ENCODE measurements around the gene TNS4. TPM values are rescaled to one million over a fixed set of nuclear protein-coding genes. Genes with fewer than 3 reads are reported as not detected.

The TNS4 gene
- total and polyA plus RNA-seq, 2 donors (not counting 1 experiment from before 2014, with no cell fraction given), result not detected

GRCh38 chr17:40524243-40524965 lies 23.0 kb upstream of the TNS4 start:
- H2AFZ ChIP-seq (ENCODE audit: insufficient read depth, low read depth, low read length, poor library complexity, severe bottlenecking), result no peak overlapping the region
- no peak overlapping the region for H3K4me3 ChIP-seq (ENCODE audit: control extremely low read depth in 1 of 5, extremely low read depth in 1 of 5, insufficient read depth in 1 of 5, low read depth in 2 of 5, low read length in 4 of 5)
- ATAC-seq (ENCODE audit: low read depth) (no peak), DNase-seq (no peak)
- H3K27ac ChIP-seq (ENCODE audit: low read length in 2 of 2), result no peak overlapping the region
- POLR2A ChIA-PET, result no interaction called here
- H3K4me1 ChIP-seq (ENCODE audit: control insufficient read depth in 2 of 2, insufficient read depth in 2 of 2, low read length in 2 of 2), result peaks cover under 1 to 4% of the 10 kb centered on the region in 2 donors
- no peaks in the 10 kb centered on the region for H3K27me3 Mint-ChIP-seq
- TF ChIP-seq CTCF (IDR thresholded peaks at IDR 0.05), result no peak
- TF ChIP-seq EZH2 (IDR thresholded peaks at IDR 0.05; ENCODE audit: borderline replicate concordance, insufficient read depth, low read depth, low read length, poor library complexity, severe bottlenecking), result no peak
- H3K9me3 Mint-ChIP-seq (ENCODE audit: insufficient read depth), result peaks cover 8% of the 10 kb centered on the region
- H3K27ac Mint-ChIP-seq, result no peak overlapping the region
- CTCF ChIA-PET, result interaction anchor here (0.6 to 1.3 kb wide), 2 partner anchors 8 to 790 kb away, joined by 3 read pairs; no protein-coding TSS in a partner anchor
- WGBS (ENCODE audit: insufficient coverage), result 90% methylated on average over 1 of the region's 3 CpGs
- no peak overlapping the region for H3K9ac ChIP-seq (ENCODE audit: low read length)
- H3K79me2 ChIP-seq (ENCODE audit: control insufficient read depth, insufficient read depth, low read length), result no peaks in the 10 kb centered on the region
- H3K4me2 ChIP-seq (replicated peaks; ENCODE audit: low read depth, low read length, poor library complexity, severe bottlenecking), result no peak overlapping the region
- intact Hi-C loops (cut with micrococcal nuclease), result no loop called here
- no peak overlapping the region for H3K4me3 Mint-ChIP-seq
- H3K36me3 ChIP-seq (replicated peaks in 1 of 2; ENCODE audit: control extremely low read depth in 1 of 2, control insufficient read depth in 1 of 2, extremely low read depth in 1 of 2, insufficient read depth in 2 of 2, low read length in 1 of 2), result peaks cover 0 to 22% of the 10 kb centered on the region in 2 experiments
- peaks cover 0 to 12% (median 4%) of the 10 kb centered on the region in 3 donors for H3K9me3 ChIP-seq (ENCODE audit: control extremely low read depth in 1 of 3, control insufficient read depth in 2 of 3, insufficient read depth in 1 of 3, low read length in 2 of 3)
- H3K27me3 ChIP-seq (replicated peaks in 1 of 4; ENCODE audit: control extremely low read depth in 1 of 4, control insufficient read depth in 3 of 4, insufficient read depth in 4 of 4, low read length in 3 of 4), result no peaks in the 10 kb centered on the region
- peaks cover 15% of the 10 kb centered on the region for H3K4me1 Mint-ChIP-seq
- H4K20me1 ChIP-seq (ENCODE audit: control insufficient read depth, insufficient read depth, low read length, poor library complexity, severe bottlenecking), result no peaks in the 10 kb centered on the region

GRCh38 chr17:40522961-40523310 lies 21.5 kb upstream of the TNS4 start:
- Mint-ChIP-seq H3K4me1 (peaks cover 28% of the 10 kb centered on the region), H3K27ac (no peak overlapping the region)
- ATAC-seq (ENCODE audit: low read depth), result no peak

More at GRCh38 chr17:40522961-40523310, 21.5 kb upstream of the TNS4 start:
- Mint-ChIP-seq H3K4me3 (no peak overlapping the region), H3K9me3 (ENCODE audit: insufficient read depth) (peaks cover 8% of the 10 kb centered on the region), H3K27me3 (no peaks in the 10 kb centered on the region)
- DNase-seq, result no peak
- no peaks in the 10 kb centered on the region for H4K20me1 ChIP-seq (ENCODE audit: control insufficient read depth, insufficient read depth, low read length, poor library complexity, severe bottlenecking)
- peaks cover 0 to 12% (median 4%) of the 10 kb centered on the region in 3 donors for H3K9me3 ChIP-seq (ENCODE audit: control extremely low read depth in 1 of 3, control insufficient read depth in 2 of 3, insufficient read depth in 1 of 3, low read length in 2 of 3)
- WGBS (ENCODE audit: insufficient coverage), result 90% methylated on average over 2 of the region's 5 CpGs
- intact Hi-C loops (cut with micrococcal nuclease), result no loop called here
- no peak overlapping the region for H3K4me3 ChIP-seq (ENCODE audit: control extremely low read depth in 1 of 5, extremely low read depth in 1 of 5, insufficient read depth in 1 of 5, low read depth in 2 of 5, low read length in 4 of 5)
- POLR2A ChIA-PET, result interaction anchor here (0.6 kb wide), 1 partner anchor 15 kb away, joined by 6 read pairs; no protein-coding TSS in a partner anchor
- H3K4me2 ChIP-seq (replicated peaks; ENCODE audit: low read depth, low read length, poor library complexity, severe bottlenecking), result no peak overlapping the region
- no peaks in the 10 kb centered on the region for H3K27me3 ChIP-seq (replicated peaks in 1 of 4; ENCODE audit: control extremely low read depth in 1 of 4, control insufficient read depth in 3 of 4, insufficient read depth in 4 of 4, low read length in 3 of 4)
- H3K36me3 ChIP-seq (replicated peaks in 1 of 2; ENCODE audit: control extremely low read depth in 1 of 2, control insufficient read depth in 1 of 2, extremely low read depth in 1 of 2, insufficient read depth in 2 of 2, low read length in 1 of 2), result peaks cover 0 to 22% of the 10 kb centered on the region in 2 experiments
- CTCF ChIA-PET, result interaction anchor here (1.4 kb wide), 1 partner anchor 10 kb away, joined by 4 read pairs; no protein-coding TSS in a partner anchor
- peaks cover 14 to 18% of the 10 kb centered on the region in 2 donors for H3K4me1 ChIP-seq (ENCODE audit: control insufficient read depth in 2 of 2, insufficient read depth in 2 of 2, low read length in 2 of 2)
- peaks cover 5% of the 10 kb centered on the region for H3K79me2 ChIP-seq (ENCODE audit: control insufficient read depth, insufficient read depth, low read length)
- no peak overlapping the region for H3K9ac ChIP-seq (ENCODE audit: low read length)
- H2AFZ ChIP-seq (ENCODE audit: insufficient read depth, low read depth, low read length, poor library complexity, severe bottlenecking), result no peak overlapping the region
- no peak overlapping the region for H3K27ac ChIP-seq (ENCODE audit: low read length in 2 of 2)
- TF ChIP-seq CTCF (IDR thresholded peaks at IDR 0.05) (no peak), EZH2 (IDR thresholded peaks at IDR 0.05; ENCODE audit: borderline replicate concordance, insufficient read depth, low read depth, low read length, poor library complexity, severe bottlenecking) (no peak)

Data from B cell (primary cell).